HUES6 (cell line): ENCODE data around the gene ZNF280B.
"Not testable (repeated sequence)": the region's sequence is repeated elsewhere in the genome, so short reads cannot be mapped to it uniquely, and the experiment has no call there.

Experiments used
- H3K27ac ChIP-seq: 2 replicates; pipeline ENCODE4 v1.7.0; 2013; ENCODE audit warnings: low read depth, mild to moderate bottlenecking, low read length, inconsistent platforms
- H3K27me3 ChIP-seq: 2 replicates; pipeline ENCODE4 v1.6.1; 2013; ENCODE audit warnings: low read length; ENCODE audit not compliant: control insufficient read depth, insufficient read depth
- H3K36me3 ChIP-seq: 2 replicates; pipeline ENCODE4 v1.6.1; 2013; ENCODE audit warnings: low read length; ENCODE audit not compliant: control insufficient read depth, insufficient read depth
- H3K4me1 ChIP-seq: 2 replicates; pipeline ENCODE4 v1.6.1; 2013; ENCODE audit warnings: low read length; ENCODE audit not compliant: control insufficient read depth, insufficient read depth
- H3K4me3 ChIP-seq: 2 replicates; pipeline ENCODE4 v1.5.1; 2013; ENCODE audit warnings: low read depth, low read length
- H3K9ac ChIP-seq: one replicate; pipeline ENCODE4 v1.6.1; 2013; ENCODE audit warnings: mild to moderate bottlenecking, low read length
- H3K9me3 ChIP-seq: 2 replicates; pipeline ENCODE4 v1.6.1; 2013; ENCODE audit warnings: low read depth, low read length; ENCODE audit not compliant: control insufficient read depth, insufficient read depth

ZNF280B gene

DNA sequence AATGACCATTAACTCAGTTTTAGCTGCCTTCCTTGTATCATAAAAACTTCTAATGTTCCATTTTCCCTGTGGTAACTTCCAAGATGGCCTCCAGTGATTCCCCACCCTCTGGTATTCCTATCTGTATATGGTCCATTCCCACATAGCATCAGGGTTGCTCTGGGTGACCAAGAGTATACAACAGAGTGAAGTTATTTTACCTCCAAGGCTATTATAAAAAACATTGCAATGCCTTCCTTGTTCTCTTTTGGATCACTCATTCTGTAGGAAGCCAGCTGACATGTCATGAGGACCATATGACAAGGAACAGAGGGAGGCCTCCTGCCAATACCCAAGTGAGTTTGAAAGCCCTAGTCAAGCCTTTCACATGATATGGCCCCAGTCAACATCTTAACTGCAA is 30.1 kb downstream of the ZNF280B start:
- Histone ChIP-seq H3K4me3 (no peak overlapping the region), H3K27me3 (peaks cover 29% of the 10 kb centered on the region; the same call in 1 of the 2 replicates), H3K36me3 (no peaks in the 10 kb centered on the region), H3K9me3 (no peaks in the 10 kb centered on the region), H3K27ac (no peak overlapping the region), H3K9ac (no peak overlapping the region), H3K4me1 (peaks cover 8% of the 10 kb centered on the region; the same call in 1 of the 2 replicates)

DNA sequence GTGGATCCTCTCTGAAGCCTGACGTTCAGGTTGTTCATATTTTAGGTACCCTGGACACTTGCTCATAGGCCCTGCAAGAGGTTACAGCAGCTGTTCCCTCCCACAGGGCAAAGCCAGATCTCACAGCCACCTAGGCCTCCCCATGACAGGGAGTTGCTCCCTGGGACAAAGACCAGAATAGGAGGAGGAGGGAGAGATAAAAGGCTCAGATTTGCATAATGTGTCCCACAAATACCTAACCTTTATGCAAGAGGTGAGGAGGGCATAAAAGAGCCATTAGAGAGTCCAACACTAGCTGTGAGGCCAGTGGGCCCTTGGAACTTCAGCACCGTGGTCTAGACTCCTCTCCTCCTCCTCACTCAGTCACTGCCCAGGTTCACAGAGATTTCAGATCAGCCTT is 33.8 kb downstream of the ZNF280B start:
- Histone ChIP-seq H3K27me3 (peaks cover 34% of the 10 kb centered on the region; the same call in 1 of the 2 replicates), H3K4me1 (peaks cover 8% of the 10 kb centered on the region; the same call in 1 of the 2 replicates)

DNA sequence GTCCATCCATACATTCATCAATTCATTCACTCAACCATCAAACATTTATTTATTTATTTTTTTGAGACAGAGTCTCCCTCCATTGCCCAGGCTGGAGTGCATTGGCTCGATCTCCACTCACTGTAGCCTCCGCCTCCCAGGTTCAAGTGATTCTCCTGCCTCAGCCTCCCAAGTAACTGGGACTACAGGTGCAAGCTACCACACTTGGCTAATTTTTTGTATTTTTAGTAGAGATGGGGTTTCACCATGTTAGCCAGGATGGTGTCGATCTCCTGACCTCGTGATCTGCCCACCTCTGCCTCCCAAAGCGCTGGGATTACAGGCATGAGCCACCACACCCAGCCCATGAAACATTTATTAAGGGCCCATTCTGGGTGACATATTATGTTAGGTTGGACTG is 37.4 kb downstream of the ZNF280B start:
- H3K27me3 ChIP-seq, result peaks cover 33% of the 10 kb centered on the region
- not testable (repeated sequence) for H3K27ac ChIP-seq, H3K36me3 ChIP-seq, H3K4me1 ChIP-seq, H3K4me3 ChIP-seq, H3K9ac ChIP-seq
- H3K9me3 ChIP-seq, result peaks cover 17% of the 10 kb centered on the region

More for the DNA sequence above, 33.8 kb downstream of the ZNF280B start:
- H3K9ac ChIP-seq, result no peak overlapping the region
- H3K36me3 ChIP-seq, result no peaks in the 10 kb centered on the region
- H3K4me3 ChIP-seq, result no peak overlapping the region
- peaks cover 4% of the 10 kb centered on the region for H3K9me3 ChIP-seq
- no peak overlapping the region for H3K27ac ChIP-seq

DNA sequence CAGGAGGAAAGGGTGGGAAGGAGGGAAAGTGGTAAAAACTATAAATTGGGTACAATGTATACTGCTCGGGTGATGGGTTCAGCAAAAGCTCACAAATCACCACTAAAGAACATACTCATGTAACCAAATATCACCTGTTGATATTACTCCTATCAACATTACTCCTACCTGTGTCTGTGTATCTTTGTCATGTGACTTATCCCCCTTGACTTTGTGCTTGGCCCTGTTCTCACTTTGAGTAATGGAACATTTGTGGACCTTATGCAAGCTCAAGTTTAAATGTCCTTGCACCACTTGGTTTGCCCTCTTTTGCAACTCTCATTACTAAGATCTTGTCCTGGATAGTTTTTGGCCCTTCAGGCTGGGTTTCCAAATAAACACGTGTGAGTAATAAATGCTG is 39.0 kb downstream of the ZNF280B start:
- no peaks in the 10 kb centered on the region for H3K36me3 ChIP-seq
- H3K9ac ChIP-seq, result no peak overlapping the region
- peaks cover 3% of the 10 kb centered on the region; the same call in 1 of the 2 replicates for H3K4me1 ChIP-seq
- no peak overlapping the region for H3K4me3 ChIP-seq
- peaks cover 17% of the 10 kb centered on the region for H3K9me3 ChIP-seq
- H3K27me3 ChIP-seq, result peaks cover 45% of the 10 kb centered on the region
- no peak overlapping the region for H3K27ac ChIP-seq

DNA sequence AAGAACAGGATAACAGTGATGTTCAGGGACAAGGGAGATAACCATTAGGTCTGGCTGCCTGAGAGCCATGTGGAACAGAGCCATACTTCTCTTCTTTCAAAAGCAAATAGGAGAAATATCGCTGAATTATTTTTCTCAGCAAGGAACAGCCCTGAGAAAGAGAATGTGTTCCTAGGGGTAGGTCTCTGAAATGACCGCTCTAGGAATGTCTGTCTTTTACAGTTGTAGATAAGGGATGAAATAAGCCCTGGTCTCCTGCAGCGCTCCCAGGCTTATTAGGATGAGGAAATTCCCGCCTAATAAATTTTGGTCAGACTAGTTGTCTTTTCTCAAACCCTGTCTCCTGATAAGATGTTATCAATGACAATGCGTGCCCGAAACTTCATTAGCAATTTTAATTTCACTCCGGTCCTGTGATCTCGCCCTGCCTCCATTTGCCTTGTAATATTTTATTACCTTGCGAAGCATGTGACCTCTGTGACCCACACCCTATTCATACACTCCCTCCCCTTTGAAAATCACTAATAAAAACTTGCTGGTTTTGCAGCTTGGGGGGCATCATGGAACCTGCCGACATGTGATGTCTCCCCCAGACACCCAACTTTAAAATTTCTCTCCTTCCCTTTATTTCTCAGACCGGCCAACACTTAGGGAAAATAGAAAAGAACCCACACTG is 39.6 kb downstream of the ZNF280B start:
- H3K9me3 ChIP-seq, result peaks cover 17% of the 10 kb centered on the region
- not testable (repeated sequence) for H3K9ac ChIP-seq, H3K36me3 ChIP-seq, H3K27ac ChIP-seq, H3K4me1 ChIP-seq, H3K4me3 ChIP-seq
- H3K27me3 ChIP-seq, result peaks cover 48% of the 10 kb centered on the region

DNA sequence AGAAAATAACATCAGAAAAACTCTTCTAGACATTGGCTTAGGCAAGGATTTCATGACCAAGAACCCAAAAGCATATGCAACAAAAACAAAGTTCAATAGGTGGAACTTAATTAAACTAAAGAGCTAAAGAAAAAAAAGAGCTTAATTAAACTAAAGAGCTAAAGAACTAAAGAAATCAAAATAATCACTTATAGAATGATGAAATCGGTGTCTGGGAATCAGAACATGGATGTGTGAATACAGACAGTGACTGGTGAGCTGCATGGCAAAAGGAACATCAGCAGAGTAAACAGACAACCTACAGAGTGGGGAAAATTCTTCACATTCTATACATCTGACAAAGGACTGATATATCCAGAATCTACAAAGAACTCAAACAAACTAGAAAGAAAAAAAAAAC is 41.4 kb downstream of the ZNF280B start:
- peaks cover 60% of the 10 kb centered on the region for H3K27me3 ChIP-seq

DNA sequence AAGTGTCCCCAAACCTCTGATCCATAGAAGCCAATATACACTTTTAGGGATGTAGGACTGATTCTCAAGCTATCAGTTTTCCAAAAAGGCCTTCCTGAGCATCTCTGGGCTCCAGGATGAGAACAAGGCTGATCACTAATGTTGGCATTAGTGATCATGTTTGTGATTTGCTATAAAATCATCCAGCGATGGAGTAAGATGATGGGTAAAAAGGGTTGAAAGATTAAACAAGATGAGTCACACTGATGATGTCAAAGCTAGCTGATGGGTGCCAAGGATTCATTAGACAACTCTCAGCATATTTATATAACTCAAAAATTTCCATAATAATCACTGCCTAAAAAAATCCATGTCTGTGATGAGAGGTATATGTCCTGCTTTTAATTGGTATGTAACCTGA is 42.8 kb downstream of the ZNF280B start:
- Histone ChIP-seq H3K9me3 (peaks cover 17% of the 10 kb centered on the region), H3K4me1 (no peaks in the 10 kb centered on the region), H3K9ac (no peak overlapping the region), H3K4me3 (no peak overlapping the region), H3K27ac (no peak overlapping the region), H3K36me3 (no peaks in the 10 kb centered on the region), H3K27me3 (peaks cover 65% of the 10 kb centered on the region)

More for the DNA sequence above, 41.4 kb downstream of the ZNF280B start:
- H3K9me3 ChIP-seq, result peaks cover 17% of the 10 kb centered on the region
- no peak overlapping the region for H3K9ac ChIP-seq
- H3K4me1 ChIP-seq, result no peaks in the 10 kb centered on the region
- H3K4me3 ChIP-seq, result no peak overlapping the region
- no peaks in the 10 kb centered on the region for H3K36me3 ChIP-seq
- no peak overlapping the region for H3K27ac ChIP-seq

DNA sequence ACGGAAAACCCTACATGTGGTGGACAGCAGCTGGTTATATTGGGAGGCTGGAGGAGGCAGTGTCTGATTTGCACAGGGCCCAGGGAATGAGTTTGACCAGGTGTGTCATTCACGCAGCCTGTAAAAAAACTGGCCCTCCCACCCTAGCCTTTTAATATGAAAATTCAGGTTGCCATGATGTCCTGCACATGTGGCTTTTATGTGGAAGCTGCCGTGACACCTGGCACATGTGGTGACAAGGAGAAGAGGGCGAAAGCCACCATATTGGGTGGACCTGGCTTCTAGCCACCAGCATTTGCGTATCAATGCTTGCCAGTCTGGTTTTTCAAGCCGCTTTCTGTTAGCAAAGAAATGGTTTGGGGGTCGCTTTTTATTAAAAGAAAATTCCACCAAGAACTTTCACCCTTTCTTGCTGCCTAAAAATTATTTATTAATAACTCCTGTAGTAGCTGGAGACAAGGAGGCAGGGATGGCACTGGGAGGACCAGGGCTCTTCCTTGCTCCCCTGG is 43.4 kb downstream of the ZNF280B start:
- Histone ChIP-seq H3K9ac (no peak overlapping the region), H3K4me1 (no peaks in the 10 kb centered on the region), H3K4me3 (no peak overlapping the region), H3K9me3 (peaks cover 20% of the 10 kb centered on the region), H3K27me3 (peaks cover 65% of the 10 kb centered on the region), H3K27ac (no peak overlapping the region), H3K36me3 (no peaks in the 10 kb centered on the region)

DNA sequence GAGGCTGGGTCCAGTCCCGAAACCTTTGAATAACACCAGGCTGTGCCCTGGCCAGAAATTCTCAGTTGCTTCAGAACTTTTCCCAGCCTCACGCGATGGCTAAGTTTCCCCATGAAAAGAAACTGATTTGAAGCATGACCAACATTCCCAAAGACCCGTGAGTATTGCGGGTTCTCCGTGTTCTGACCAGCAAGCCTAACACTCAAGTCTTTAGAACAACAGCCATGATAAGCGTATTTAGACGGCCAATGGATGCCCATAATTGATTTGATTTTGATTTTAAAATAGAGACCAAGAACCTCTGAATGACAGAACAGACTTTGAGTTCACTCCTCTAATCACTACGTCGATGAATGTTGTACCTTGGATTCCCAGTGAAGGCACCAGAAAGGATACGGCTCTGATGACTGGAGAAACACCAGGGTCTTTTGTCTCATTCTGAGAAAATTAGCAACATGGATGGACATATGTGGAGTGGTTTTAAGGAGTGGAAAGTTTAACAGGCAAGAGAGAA is 43.9 kb downstream of the ZNF280B start:
- Histone ChIP-seq H3K9ac (no peak overlapping the region), H3K36me3 (no peaks in the 10 kb centered on the region), H3K4me1 (no peaks in the 10 kb centered on the region), H3K9me3 (peaks cover 21% of the 10 kb centered on the region), H3K27ac (no peak overlapping the region), H3K4me3 (no peak overlapping the region), H3K27me3 (peaks cover 61% of the 10 kb centered on the region)

DNA sequence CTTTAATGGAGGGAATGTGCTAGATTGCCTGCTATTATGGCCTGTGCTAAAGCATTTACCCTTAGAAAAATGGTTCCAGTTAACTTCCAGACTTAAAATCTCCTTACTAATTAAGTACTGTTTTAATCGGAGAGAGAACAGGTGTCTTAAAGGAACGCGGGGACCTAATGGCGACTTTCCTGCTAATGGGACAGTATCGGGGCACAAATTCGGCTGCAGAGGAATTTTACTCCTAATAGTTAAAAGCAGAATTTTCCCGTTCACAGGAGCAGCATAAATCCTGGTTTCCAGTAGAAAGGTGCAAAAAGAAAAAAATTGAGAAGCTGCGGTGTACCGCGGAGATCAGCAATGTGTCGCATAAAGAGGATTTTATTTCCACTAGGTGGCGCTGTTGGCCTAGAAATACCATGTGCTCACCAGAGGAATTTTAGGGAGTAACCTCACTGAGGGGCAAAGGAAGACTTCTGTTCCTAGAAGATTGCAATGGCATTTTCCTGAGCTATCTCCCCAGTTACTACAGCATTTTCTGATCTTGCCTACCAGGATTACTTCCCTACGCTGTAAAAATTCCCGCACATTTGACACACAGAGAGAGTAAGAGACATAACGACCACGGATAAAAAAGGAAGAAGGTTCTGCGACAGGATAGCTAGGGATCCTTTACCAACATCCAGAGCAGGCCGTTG is 44.5 kb downstream of the ZNF280B start:
- Histone ChIP-seq H3K9ac (no peak overlapping the region), H3K27me3 (peaks cover 61% of the 10 kb centered on the region), H3K27ac (no peak overlapping the region), H3K36me3 (no peaks in the 10 kb centered on the region), H3K4me3 (no peak overlapping the region), H3K9me3 (peaks cover 23% of the 10 kb centered on the region), H3K4me1 (no peaks in the 10 kb centered on the region)
